NT2/D1 (cell line): ENCODE data around the gene SLC8B1.

Experiments
- SUZ12 ChIP-seq: IDR thresholded peaks from 2 replicates; pipeline ENCODE4 v1.6.1; 2011; ENCODE audit not compliant: insufficient read length, insufficient read depth; ENCODE audit errors: extremely low read depth
- YY1 ChIP-seq: IDR thresholded peaks from 2 replicates; pipeline ENCODE4 v1.6.1; 2011; ENCODE audit not compliant: insufficient read length, insufficient read depth
- ZNF274 ChIP-seq: IDR thresholded peaks from 2 replicates; pipeline ENCODE4 v1.6.1; 2011; ENCODE audit warnings: mild to moderate bottlenecking, low read depth, low read length

- TF ChIP-seq ZNF274 (no peak), YY1 (no peak), SUZ12 (no peak)
Observed at GRCh38 chr12:113322343-113322742, 12.6 kb downstream of the SLC8B1 start.
